OCI-LY1 (cell line): ENCODE data around the gene SHH.

ENCODE experiments used
- H2AFZ ChIP-seq: fragments of 200-600 bp; sonication (generic), shearing (Covaris generic); 2 replicates; pipeline ENCODE4 v1.6.0; 2014; ENCODE audit warnings: antibody characterized with exemption, mild to moderate bottlenecking, low read length
- H3F3A ChIP-seq: fragments of 200-600 bp; sonication (generic), shearing (Covaris generic); 2 replicates; pipeline ENCODE4 v1.6.0; 2014; ENCODE audit warnings: mild to moderate bottlenecking, antibody characterized with exemption, low read length, moderate library complexity; ENCODE audit not compliant: insufficient read depth
- H3K27ac ChIP-seq: fragments of 200-600 bp; sonication (generic); 2 replicates; pipeline ENCODE4 v1.5.1; 2014; ENCODE audit warnings: low read length, mixed run types, mild to moderate bottlenecking, low read depth; ENCODE audit not compliant: poor library complexity, severe bottlenecking
- H3K27me3 ChIP-seq: fragments of 200-600 bp; sonication (generic); 2 replicates; pipeline ENCODE4 v1.6.0; 2014; ENCODE audit warnings: antibody characterized with exemption, mild to moderate bottlenecking, low read length, moderate library complexity; ENCODE audit not compliant: insufficient read depth
- H3K36me3 ChIP-seq: fragments of 200-600 bp; sonication (generic); 2 replicates; pipeline ENCODE4 v1.6.1; 2014; ENCODE audit warnings: mild to moderate bottlenecking, antibody characterized with exemption, low read length, moderate library complexity, mixed read lengths; ENCODE audit not compliant: insufficient read depth
- H3K4me1 ChIP-seq: fragments of 200-600 bp; sonication (generic); 2 replicates; pipeline ENCODE4 v1.5.1; 2014; ENCODE audit warnings: mild to moderate bottlenecking, low read length, moderate library complexity; ENCODE audit not compliant: insufficient read depth, severe bottlenecking
- H3K4me2 ChIP-seq: fragments of 200-600 bp; sonication (generic), shearing (Covaris generic); 2 replicates; pipeline ENCODE4 v1.6.1; 2014; ENCODE audit warnings: low read length
- H3K4me3 ChIP-seq: fragments of 200-600 bp; sonication (generic); 2 replicates; pipeline ENCODE4 v1.5.1; 2014; ENCODE audit warnings: low read length, low read depth, mild to moderate bottlenecking, mixed read lengths; ENCODE audit not compliant: poor library complexity, severe bottlenecking
- H3K79me2 ChIP-seq: fragments of 200-600 bp; shearing (Covaris generic); 2 replicates; pipeline ENCODE4 v1.6.1; 2016; ENCODE audit warnings: mixed run types, low read length, mixed read lengths; ENCODE audit not compliant: insufficient read depth
- H3K9ac ChIP-seq: fragments of 200-600 bp; sonication (generic), shearing (Covaris generic); 2 replicates; pipeline ENCODE4 v1.6.1; 2014; ENCODE audit warnings: mild to moderate bottlenecking, low read length, mixed read lengths
- H3K9me2 ChIP-seq: fragments of 200-600 bp; sonication (generic), shearing (Covaris generic); 2 replicates; pipeline ENCODE4 v1.6.1; 2014; ENCODE audit warnings: low read depth, mild to moderate bottlenecking, low read length, mixed read lengths
- H3K9me3 ChIP-seq: fragments of 200-600 bp; shearing (Covaris generic); 2 replicates; pipeline ENCODE4 v1.6.1; 2014; ENCODE audit warnings: low read length, mixed read lengths
- H4K20me1 ChIP-seq: fragments of 200-600 bp; sonication (generic), shearing (Covaris generic); 2 replicates; pipeline ENCODE4 v1.6.0; 2016; ENCODE audit warnings: mild to moderate bottlenecking, low read length; ENCODE audit not compliant: insufficient read depth
- EZH2 ChIP-seq: fragments of 200-600 bp; sonication (generic), shearing (Covaris generic); IDR thresholded peaks from 2 replicates; pipeline ENCODE4 v1.8.0; 2017; ENCODE audit warnings: borderline replicate concordance, mixed run types, mild to moderate bottlenecking, antibody characterized with exemption, low read length, moderate library complexity, mixed read lengths
- TF ChIP-seq, protein P1 (sequence below): fragments of 200-600 bp; sonication (generic), shearing (Covaris generic); IDR thresholded peaks from 2 replicates; pipeline ENCODE4 v1.5.1; 2017; ENCODE audit warnings: mild to moderate bottlenecking, antibody characterized with exemption, low read length, moderate library complexity, mixed read lengths

The SHH gene

DNA sequence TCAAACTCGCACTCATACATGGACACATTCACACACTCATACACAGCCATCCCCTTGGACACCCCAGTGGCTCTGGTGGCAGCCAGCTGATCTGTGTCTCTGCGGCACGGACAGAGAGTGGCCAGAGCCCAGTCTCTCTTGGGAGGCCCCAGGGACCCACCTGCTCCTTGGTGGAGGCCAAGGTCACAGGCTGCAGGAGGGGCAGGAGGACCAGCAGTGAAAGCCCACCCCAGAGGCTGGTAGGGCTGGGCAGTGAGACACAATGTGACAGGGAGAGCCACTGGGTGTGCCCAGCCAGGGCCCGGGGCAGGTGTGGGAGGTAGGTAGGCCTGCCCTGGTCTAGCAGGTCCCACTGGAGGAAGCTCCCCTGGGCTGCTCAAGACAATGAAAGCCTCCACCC is 18.5 kb downstream of the SHH start:
- H4K20me1 ChIP-seq = no peaks in the 10 kb centered on the region
- no peaks in the 10 kb centered on the region for H3K27me3 ChIP-seq
- no peaks in the 10 kb centered on the region for H3K36me3 ChIP-seq
- H3K9ac ChIP-seq = no peak overlapping the region
- no peaks in the 10 kb centered on the region for H3K79me2 ChIP-seq
- H3F3A ChIP-seq = no peaks in the 10 kb centered on the region
- no peaks in the 10 kb centered on the region for H3K9me3 ChIP-seq
- TF ChIP-seq, protein P1, sequence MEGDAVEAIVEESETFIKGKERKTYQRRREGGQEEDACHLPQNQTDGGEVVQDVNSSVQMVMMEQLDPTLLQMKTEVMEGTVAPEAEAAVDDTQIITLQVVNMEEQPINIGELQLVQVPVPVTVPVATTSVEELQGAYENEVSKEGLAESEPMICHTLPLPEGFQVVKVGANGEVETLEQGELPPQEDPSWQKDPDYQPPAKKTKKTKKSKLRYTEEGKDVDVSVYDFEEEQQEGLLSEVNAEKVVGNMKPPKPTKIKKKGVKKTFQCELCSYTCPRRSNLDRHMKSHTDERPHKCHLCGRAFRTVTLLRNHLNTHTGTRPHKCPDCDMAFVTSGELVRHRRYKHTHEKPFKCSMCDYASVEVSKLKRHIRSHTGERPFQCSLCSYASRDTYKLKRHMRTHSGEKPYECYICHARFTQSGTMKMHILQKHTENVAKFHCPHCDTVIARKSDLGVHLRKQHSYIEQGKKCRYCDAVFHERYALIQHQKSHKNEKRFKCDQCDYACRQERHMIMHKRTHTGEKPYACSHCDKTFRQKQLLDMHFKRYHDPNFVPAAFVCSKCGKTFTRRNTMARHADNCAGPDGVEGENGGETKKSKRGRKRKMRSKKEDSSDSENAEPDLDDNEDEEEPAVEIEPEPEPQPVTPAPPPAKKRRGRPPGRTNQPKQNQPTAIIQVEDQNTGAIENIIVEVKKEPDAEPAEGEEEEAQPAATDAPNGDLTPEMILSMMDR = no peak
- no peak for TF ChIP-seq EZH2
- peaks cover 4% of the 10 kb centered on the region for H3K4me1 ChIP-seq
- no peak overlapping the region for H3K4me2 ChIP-seq
- no peaks in the 10 kb centered on the region for H3K9me2 ChIP-seq
- no peak overlapping the region for H2AFZ ChIP-seq
- no peak overlapping the region for H3K27ac ChIP-seq
- no peak overlapping the region for H3K4me3 ChIP-seq

- no peaks in the 10 kb centered on the region for H3K9me3 ChIP-seq
Measured at GRCh38 chr7:155792999-155793560, 19.2 kb downstream of the SHH start.

GRCh38 chr7:155792315-155792960 is 19.8 kb downstream of the SHH start:
- no peaks in the 10 kb centered on the region for H3K9me2 ChIP-seq
- H3K27me3 ChIP-seq = no peaks in the 10 kb centered on the region
- no peaks in the 10 kb centered on the region for H3K4me1 ChIP-seq
- H3K4me2 ChIP-seq = no peak overlapping the region
- no peaks in the 10 kb centered on the region for H3K36me3 ChIP-seq
- H4K20me1 ChIP-seq = no peaks in the 10 kb centered on the region
- H3K4me3 ChIP-seq = no peak overlapping the region
- no peak overlapping the region for H3K9ac ChIP-seq
- H3F3A ChIP-seq = no peaks in the 10 kb centered on the region
- no peaks in the 10 kb centered on the region for H3K9me3 ChIP-seq
- no peak overlapping the region for H3K27ac ChIP-seq
- H3K79me2 ChIP-seq = no peaks in the 10 kb centered on the region
- TF ChIP-seq, protein P1 = no peak
- TF ChIP-seq EZH2 = no peak
- H2AFZ ChIP-seq = no peak overlapping the region

More at GRCh38 chr7:155792999-155793560, 19.2 kb downstream of the SHH start:
- Histone ChIP-seq H4K20me1 (no peaks in the 10 kb centered on the region), H3K27me3 (no peaks in the 10 kb centered on the region), H2AFZ (no peak overlapping the region), H3K4me2 (no peak overlapping the region), H3K4me3 (no peak overlapping the region), H3K9ac (no peak overlapping the region), H3K36me3 (no peaks in the 10 kb centered on the region), H3K27ac (no peak overlapping the region), H3K4me1 (no peaks in the 10 kb centered on the region), H3K9me2 (no peaks in the 10 kb centered on the region), H3K79me2 (no peaks in the 10 kb centered on the region), H3F3A (no peaks in the 10 kb centered on the region)
- TF ChIP-seq EZH2 = no peak
- TF ChIP-seq, protein P1 = no peak
